ENCODE data around the gene RDH13.
"Not testable (repeated sequence)": the region's sequence is repeated elsewhere in the genome, so short reads cannot be mapped to it uniquely, and the experiment has no call there.

RDH13 gene, protein sequence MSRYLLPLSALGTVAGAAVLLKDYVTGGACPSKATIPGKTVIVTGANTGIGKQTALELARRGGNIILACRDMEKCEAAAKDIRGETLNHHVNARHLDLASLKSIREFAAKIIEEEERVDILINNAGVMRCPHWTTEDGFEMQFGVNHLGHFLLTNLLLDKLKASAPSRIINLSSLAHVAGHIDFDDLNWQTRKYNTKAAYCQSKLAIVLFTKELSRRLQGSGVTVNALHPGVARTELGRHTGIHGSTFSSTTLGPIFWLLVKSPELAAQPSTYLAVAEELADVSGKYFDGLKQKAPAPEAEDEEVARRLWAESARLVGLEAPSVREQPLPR

DNA sequence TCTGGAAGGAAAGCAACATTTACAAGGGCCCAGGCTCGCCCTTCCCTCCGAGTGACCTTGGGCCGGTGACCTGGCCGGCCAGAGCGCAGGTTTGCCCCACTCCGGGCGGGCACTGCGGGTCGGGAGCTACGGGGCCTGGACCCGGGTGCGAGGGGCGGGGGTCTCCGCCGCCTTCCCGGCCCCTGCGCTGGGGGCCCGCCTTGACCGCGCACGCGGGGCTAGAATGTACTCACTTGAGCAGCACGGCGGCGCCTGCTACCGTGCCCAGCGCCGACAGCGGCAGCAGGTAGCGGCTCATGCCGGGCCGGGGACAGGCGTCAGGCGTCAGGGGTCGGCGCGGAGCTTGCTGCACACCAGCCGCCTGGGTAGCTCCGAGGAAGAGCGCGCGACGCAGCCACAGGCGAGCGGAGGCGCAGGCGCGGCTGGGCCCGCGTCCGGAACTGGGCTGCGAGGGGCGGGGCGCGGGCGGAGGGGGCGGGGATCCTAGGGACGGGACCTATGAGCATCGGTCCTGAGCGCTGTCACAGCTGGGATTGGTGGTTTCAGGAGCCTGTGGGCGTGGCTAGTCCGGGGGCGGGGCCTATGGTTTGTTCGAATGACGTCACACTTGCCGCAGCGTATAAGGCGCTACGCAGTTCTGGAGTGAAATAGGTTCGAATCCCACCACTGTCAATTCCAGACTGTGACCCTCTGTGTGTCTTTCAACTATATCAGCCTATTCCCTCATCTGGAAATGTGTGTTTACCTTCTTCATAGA lies at the start of gene RDH13:
RDH13 (minus strand) TSS at position 414 of the 757 bp plus-strand sequence; CDS start at position 298, 116 bp downstream.
- DNase-seq (ENCODE audit: low spot score): peak; percentile 73

- no peak for DNase-seq (ENCODE audit: low spot score)
Measured at GRCh38 chr19:55112246-55112776, 49.4 kb upstream of the RDH13 start.

DNA sequence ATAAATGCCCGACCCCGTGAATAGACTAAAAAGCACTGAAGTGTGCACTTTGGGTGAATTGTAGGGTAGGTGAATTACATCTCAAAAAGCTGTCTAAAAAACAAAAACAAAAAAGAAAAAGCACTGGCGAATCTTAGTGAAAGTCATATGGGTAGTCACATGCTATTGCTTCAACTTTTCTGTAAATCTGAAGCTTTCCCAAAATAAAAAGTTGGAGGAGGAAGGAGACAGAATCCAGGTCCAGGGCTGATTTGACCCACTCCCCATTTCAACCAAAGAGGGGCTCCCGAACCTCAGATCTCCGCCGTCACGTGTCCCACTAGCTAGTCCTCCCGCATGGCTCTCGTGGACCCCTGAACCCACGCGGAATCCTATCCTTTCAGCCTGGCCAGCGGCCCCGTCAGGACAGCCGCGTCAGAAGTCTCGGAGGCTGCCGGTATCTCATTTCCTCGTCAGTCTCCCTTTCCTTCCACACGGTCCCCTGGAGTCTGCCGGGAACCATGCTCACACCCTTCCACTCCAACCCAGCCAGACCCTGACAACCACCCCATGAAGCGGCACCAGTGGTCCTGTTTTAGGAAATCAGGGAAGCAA lies 48.4 kb upstream of the RDH13 start:
- no peak for DNase-seq (ENCODE audit: low spot score)

- no peak for DNase-seq (ENCODE audit: low spot score)
Measured at GRCh38 chr19:55109527-55110291, 46.8 kb upstream of the RDH13 start.

GRCh38 chr19:55107252-55107651 lies 44.3 kb upstream of the RDH13 start:
- not testable (repeated sequence) for DNase-seq (ENCODE audit: low spot score)

DNA sequence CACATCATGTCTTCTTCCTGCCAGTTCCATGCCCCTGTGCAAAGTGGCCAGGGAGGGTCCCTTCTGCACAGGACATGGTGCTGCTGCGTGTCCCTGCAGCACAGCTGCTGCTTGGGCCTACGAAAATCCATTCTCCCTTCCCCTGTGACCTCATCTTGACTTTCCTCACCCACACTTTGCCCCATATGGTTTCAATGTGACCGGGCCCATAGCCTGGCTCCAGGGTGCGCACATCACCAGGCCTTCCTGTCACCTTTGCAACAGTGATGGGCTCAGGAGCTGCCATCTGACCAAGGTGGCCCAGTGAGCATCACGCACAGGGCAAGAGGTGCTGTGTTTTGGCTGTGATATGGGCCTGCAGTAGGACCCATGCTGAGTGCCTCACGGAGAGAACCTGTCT lies 43.6 kb upstream of the RDH13 start:
- no peak for DNase-seq (ENCODE audit: low spot score)

DNA sequence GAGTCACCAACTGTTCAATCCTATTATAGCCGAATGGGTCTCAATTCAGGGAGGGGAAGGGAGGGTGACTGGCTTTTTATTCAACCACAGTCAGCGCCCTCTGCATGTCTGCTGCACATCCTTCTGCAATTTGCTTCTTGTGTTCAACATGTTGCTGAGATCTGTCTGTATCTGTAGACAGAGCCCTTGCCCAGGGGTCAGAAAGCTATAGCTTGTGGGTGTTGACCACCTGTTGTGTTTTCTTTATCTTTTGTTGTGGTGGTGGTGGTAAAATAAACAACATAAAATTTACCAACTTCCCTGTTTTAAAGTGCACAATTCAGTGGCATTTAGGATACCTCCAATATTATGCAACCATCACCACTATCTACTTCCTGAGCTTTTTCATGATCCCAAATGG lies 42.3 kb upstream of the RDH13 start:
- no peak for DNase-seq (ENCODE audit: low spot score)

GRCh38 chr19:55103190-55103589 lies 40.2 kb upstream of the RDH13 start:
- DNase-seq (ENCODE audit: low spot score): no peak

- peak; percentile 67 for DNase-seq (ENCODE audit: low spot score)
Measured at GRCh38 chr19:55101261-55101660, 38.3 kb upstream of the RDH13 start.

DNA sequence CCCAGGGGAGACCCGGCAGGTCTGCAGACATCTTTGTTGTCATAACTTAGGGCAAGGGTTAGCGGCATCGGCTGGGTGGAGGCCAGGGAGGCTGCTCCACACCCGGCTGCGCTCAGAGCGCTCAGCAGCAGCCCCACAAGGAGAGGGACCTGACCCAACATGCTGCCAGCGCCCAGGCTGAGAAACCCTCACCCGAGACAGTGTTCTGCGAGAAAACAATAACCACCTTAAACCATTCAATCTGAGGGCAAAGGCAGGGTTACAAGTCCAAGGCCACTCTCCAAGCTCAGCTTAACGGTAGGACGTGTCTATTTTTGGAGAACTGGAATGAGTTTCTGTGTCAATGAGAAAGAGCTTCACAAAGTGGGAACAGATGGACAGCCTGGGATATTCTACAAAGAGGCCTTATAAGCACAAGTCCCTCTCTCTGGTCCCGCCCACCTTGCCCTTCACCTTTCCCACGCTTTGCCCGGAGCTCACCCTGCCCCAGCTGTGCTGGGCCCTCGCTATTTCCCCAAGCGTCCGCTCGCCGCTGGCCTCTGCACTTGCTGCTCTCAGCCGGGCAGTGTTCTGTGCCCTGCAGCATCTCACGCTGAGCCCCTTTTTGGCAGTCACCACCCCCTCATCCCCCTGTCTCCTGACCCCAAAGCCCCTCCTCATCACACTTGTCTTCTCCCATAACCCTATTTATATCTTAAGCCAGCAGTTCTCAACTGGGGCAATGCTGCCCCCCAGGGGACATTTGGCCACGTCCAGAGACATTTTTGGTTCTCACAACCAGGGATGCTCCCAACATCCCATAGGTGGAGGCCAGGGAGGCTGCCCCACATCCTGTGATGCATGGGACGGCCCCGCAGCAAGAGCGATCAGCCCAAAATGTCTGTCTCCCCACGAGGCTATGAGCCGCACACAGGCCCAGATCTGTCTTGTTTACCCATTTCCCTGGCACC lies 36.9 kb upstream of the RDH13 start:
- no peak for DNase-seq (ENCODE audit: low spot score)

DNA sequence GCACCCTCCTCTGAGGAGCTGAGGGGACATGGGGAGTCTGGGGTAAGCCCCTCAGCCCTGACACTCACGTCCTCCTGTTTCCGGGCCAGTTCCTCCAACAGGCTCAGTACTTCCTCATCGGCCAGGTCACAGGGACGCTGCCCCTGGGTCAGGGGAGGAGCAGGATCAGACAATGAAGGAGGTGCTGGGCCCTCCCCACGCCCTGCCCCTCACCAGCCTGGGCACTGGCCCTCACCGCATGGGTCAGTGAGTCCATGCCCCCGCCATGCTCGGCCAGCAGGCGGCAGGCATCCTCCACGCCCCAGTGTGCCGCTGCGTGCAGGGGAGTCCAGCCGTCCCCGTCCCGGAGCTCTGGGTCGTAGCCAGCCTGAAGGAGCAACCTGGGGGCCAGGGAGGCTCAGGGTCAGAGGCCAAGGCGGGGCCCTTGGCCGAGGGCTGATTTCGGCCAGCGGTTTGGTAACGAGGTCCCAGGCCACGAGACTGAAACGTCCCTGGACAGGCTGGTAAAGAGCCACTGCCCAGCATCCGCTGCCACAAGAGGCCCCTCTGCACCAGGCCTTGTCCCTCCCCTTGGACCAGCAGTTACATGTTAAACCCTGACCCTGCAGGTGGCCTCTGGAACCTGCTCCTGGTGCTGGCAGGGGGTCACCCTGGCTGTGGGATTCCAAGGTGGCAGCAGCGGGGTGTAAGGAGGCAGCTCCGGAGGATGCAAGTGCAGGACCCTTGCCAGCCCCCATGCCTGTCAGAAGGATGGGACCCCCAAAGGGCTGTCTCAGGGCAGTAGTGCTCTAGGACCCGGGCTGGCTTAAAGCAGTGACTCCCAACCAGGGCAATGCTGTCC lies 36.0 kb upstream of the RDH13 start:
- DNase-seq (ENCODE audit: low spot score): no peak

DNA sequence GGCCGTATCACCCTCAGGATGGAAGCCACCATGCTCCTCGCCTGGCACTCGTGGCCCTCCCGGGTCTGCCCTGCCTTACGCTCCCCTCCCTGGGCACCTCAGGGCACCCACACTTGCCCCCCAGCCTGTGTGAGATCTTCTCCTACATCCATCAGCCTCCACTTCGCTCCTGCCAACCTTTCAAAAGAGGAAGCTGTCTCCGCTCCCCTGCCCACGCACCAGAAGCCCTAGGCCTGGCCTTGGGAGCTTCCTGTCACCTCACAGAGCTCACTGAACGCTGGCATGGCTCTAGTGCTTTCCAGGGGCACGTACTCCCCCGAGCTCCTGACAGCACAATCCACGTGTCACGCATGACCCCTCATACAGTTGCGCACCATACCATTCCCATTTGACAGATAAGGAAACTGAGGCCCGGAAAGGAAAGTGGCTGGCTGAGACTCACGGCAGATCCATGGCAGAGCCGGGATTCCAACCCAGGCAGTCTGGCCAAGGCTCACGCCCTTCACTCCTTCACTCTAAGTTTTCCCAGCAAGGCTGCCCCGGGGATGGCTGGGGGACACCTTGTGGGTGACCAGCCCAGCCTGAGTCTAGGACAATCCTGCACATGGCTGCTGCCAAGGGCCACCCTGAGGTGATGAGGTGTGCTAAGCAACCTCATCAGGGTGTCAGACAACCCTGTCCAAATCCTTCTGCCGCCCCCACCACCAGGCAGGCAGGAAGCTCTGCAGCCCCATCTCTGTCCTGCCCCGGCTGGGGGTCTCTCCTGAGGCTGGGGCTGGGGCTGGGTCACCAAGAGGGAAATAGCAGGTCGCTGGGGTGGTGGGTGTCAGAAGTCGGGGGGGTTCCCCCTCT lies 35.1 kb upstream of the RDH13 start:
- DNase-seq (ENCODE audit: low spot score): no peak

DNA sequence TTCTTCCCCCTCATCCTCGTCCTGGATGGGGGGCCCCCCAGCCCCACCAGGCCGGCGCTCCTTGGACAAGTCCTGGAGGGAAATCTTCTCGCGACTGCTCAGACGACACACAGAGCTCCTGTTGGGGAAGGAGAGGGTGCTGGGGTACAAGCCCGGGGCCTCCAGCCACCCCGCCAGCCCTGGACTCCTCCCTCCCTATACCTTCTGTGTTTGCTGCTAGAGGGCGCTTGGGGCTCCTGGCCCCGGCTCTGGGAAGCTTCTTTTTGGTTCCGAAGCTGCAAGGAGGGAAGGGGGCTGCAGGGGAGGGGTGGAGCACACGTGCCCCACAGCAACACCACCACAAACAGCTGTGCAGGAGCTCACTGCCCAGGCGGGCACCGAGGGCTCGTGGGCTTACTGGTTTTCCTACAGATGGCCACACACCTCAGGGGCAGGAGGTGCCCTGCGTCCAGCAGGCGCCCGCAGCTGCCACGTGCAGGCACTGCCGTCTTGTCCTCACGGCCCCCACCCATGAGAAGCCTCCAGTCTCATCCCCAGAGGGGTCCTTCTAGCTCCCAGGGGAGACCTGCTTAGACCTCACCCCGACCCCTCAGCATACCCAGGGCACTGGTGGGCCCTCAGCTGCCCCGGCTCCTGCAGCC lies 33.2 kb upstream of the RDH13 start:
- DNase-seq (ENCODE audit: low spot score): no peak

GRCh38 chr19:55095260-55096060 lies 32.5 kb upstream of the RDH13 start:
- no peak for DNase-seq (ENCODE audit: low spot score)

- no peak for DNase-seq (ENCODE audit: low spot score)
Measured at GRCh38 chr19:55094456-55095259, 31.7 kb upstream of the RDH13 start.

GRCh38 chr19:55092423-55093318 lies 29.7 kb upstream of the RDH13 start:
- no peak for DNase-seq (ENCODE audit: low spot score)
